ENCODE data around the gene FBXL2. TPM values are rescaled to one million over a fixed set of nuclear protein-coding genes. Genes with fewer than 3 reads are reported as not detected.

FBXL2 gene
- total RNA-seq, 1 donor from 2014 or later, result 21.4 TPM

DNA sequence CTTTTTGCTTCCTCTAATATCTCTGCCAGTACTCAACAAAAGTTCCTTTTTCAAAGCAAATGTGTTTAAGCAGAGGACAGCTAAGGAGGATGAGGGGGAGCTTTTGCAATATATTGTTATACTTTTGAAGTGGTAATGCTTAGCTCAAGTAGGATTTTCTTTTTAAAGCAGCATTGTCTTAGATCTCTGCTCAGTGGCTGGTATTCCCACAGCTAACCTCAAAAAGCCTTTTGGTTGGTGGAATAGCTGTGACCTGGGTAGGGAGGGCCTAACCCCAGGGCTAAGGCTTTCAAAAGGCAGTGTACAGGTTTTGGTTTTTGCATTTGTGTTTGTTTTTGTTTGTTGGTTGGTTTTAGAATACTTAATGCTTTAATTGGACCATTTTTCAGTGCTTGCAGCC is 86.8 kb downstream of the FBXL2 start:
- Mint-ChIP-seq H3K9me3 (ENCODE audit: unreplicated experiment) (no peaks in the 10 kb centered on the region), H3K27me3 (ENCODE audit: unreplicated experiment) (no peaks in the 10 kb centered on the region), H3K4me3 (ENCODE audit: unreplicated experiment) (no peak overlapping the region), H3K4me1 (ENCODE audit: low read depth, unreplicated experiment) (no peaks in the 10 kb centered on the region), H3K36me3 (ENCODE audit: unreplicated experiment) (no peaks in the 10 kb centered on the region), H3K27ac (ENCODE audit: unreplicated experiment) (no peak overlapping the region)
- TF ChIP-seq, protein P1, sequence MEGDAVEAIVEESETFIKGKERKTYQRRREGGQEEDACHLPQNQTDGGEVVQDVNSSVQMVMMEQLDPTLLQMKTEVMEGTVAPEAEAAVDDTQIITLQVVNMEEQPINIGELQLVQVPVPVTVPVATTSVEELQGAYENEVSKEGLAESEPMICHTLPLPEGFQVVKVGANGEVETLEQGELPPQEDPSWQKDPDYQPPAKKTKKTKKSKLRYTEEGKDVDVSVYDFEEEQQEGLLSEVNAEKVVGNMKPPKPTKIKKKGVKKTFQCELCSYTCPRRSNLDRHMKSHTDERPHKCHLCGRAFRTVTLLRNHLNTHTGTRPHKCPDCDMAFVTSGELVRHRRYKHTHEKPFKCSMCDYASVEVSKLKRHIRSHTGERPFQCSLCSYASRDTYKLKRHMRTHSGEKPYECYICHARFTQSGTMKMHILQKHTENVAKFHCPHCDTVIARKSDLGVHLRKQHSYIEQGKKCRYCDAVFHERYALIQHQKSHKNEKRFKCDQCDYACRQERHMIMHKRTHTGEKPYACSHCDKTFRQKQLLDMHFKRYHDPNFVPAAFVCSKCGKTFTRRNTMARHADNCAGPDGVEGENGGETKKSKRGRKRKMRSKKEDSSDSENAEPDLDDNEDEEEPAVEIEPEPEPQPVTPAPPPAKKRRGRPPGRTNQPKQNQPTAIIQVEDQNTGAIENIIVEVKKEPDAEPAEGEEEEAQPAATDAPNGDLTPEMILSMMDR (IDR thresholded peaks at IDR 0.05; ENCODE audit: partially characterized antibody, unreplicated experiment), result no peak
- no peak for DNase-seq

DNA sequence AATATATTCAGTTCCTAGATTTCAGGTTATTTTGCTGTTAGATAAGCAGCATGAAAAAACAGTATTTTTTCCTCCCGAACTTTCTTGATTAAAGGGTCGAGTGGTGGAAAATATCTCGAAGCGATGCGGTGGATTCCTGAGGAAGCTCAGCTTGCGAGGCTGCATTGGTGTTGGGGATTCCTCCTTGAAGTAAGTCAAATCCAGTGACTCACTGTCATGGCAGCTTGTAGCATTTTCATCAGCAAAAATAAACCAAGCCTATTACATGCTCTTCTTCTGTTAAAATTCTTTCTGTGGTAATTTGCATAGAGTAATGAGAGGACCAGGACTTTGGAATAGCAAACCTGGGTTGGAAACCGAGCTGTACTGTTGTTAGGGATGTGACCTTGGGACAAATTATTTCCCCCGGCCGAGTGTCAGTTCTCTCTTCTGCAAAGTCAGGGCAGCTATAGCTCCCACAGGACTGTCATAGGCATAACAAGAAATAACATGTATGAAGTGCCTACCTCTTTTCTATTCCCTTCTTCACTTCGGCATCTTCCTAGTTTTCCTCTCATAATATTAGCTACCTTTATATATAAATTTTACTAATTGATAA is 87.4 kb downstream of the FBXL2 start:
- Mint-ChIP-seq H3K4me1 (ENCODE audit: low read depth, unreplicated experiment) (no peaks in the 10 kb centered on the region), H3K27me3 (ENCODE audit: unreplicated experiment) (no peaks in the 10 kb centered on the region), H3K4me3 (ENCODE audit: unreplicated experiment) (no peak overlapping the region), H3K27ac (ENCODE audit: unreplicated experiment) (no peak overlapping the region), H3K36me3 (ENCODE audit: unreplicated experiment) (no peaks in the 10 kb centered on the region), H3K9me3 (ENCODE audit: unreplicated experiment) (no peaks in the 10 kb centered on the region)
- DNase-seq, result no peak
- TF ChIP-seq, protein P1 (IDR thresholded peaks at IDR 0.05; ENCODE audit: partially characterized antibody, unreplicated experiment), result no peak

DNA sequence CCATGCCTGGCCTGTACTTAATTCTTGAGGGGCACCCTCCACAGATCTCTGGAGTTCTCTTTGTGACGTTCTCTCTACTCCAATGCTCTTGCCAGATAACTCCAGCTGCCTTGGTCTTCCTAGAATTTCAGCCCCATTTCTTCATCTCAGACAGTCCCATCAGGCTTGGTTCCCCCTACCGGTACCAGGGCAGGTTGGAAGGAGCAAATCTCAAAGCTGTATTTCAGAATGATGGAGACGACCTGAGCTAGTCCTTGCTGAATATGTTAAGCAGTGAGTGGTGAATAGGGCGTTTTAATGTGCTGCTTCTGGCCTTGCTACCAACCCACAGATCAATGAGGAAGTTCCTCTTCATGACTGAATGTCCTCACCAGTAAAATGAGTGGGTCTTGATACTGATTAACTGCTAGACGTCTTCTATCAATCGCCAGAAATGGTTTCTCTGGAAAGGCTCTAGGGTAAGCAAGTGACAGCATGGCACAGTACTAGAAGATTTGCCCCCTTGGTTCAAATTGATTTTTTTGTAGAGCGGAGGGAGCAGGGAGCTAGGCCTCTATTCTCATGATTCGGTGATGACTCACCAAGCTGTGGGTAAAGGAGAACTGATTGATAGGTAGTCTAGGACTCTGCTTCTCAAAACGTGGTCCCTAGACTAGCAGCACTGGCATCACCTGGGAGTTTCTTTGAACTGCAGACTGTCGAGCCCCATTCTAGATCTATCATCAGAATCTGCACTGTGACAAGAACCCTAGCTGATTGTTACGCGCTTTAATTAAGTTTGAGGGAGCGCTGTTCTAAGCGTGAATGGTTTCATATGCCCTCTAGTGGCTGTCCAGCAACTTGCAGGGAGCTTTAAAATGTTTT is 95.2 kb downstream of the FBXL2 start:
- H3K27ac Mint-ChIP-seq (ENCODE audit: unreplicated experiment), result no peak overlapping the region
- H3K4me3 Mint-ChIP-seq (ENCODE audit: unreplicated experiment), result no peak overlapping the region
- no peaks in the 10 kb centered on the region for H3K4me1 Mint-ChIP-seq (ENCODE audit: low read depth, unreplicated experiment)
- DNase-seq, result peak; percentile 44
- TF ChIP-seq, protein P1 (IDR thresholded peaks at IDR 0.05; ENCODE audit: partially characterized antibody, unreplicated experiment), result peak; percentile 91
- H3K36me3 Mint-ChIP-seq (ENCODE audit: unreplicated experiment), result peaks cover 5% of the 10 kb centered on the region
- H3K27me3 Mint-ChIP-seq (ENCODE audit: unreplicated experiment), result peaks cover 1% of the 10 kb centered on the region
- H3K9me3 Mint-ChIP-seq (ENCODE audit: unreplicated experiment), result peaks cover 3% of the 10 kb centered on the region

DNA sequence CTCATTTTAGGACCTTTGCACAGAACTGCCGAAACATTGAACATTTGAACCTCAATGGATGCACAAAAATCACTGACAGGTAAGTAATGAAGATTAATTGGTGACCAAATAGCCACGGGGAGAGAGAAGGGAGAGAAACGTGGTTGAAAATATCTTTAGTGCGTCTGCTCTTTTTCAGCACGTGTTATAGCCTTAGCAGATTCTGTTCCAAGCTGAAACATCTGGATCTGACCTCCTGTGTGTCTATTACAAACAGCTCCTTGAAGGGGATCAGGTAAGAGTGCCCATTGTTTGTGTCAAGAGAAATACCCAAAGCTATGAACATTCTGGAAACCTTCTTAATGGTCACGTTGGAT is 95.8 kb downstream of the FBXL2 start:
- no peaks in the 10 kb centered on the region for H3K4me1 Mint-ChIP-seq (ENCODE audit: low read depth, unreplicated experiment)
- DNase-seq, result no peak
- no peak overlapping the region for H3K4me3 Mint-ChIP-seq (ENCODE audit: unreplicated experiment)
- peaks cover 5% of the 10 kb centered on the region for H3K36me3 Mint-ChIP-seq (ENCODE audit: unreplicated experiment)
- TF ChIP-seq, protein P1 (IDR thresholded peaks at IDR 0.05; ENCODE audit: partially characterized antibody, unreplicated experiment), result no peak
- H3K27ac Mint-ChIP-seq (ENCODE audit: unreplicated experiment), result no peak overlapping the region
- peaks cover 3% of the 10 kb centered on the region for H3K9me3 Mint-ChIP-seq (ENCODE audit: unreplicated experiment)
- peaks cover 1% of the 10 kb centered on the region for H3K27me3 Mint-ChIP-seq (ENCODE audit: unreplicated experiment)

DNA sequence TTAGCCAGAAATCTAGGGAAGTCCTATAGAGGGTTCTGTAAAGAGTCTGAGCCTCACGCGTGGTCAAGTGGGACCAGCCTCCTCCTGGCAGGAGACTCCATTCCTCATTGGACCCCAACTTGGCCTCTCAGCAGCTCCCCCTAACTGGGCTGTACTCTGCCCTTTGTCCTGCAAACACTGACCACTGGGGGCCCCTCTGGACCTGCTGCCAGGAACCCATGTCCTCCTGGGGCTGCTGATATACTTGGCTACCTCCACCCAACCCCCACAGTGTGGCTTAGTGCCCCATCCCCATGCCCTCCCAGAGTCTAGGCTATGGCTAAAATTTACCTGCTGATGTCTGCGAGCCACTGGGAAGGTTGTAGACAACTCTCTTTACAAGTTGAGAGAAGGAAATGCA is 100.2 kb downstream of the FBXL2 start:
- H3K4me1 Mint-ChIP-seq (ENCODE audit: low read depth, unreplicated experiment), result no peaks in the 10 kb centered on the region
- H3K27ac Mint-ChIP-seq (ENCODE audit: unreplicated experiment), result no peak overlapping the region

More for the DNA sequence above, 100.2 kb downstream of the FBXL2 start:
- H3K36me3 Mint-ChIP-seq (ENCODE audit: unreplicated experiment), result peaks cover 5% of the 10 kb centered on the region
- no peak for DNase-seq
- no peaks in the 10 kb centered on the region for H3K27me3 Mint-ChIP-seq (ENCODE audit: unreplicated experiment)
- TF ChIP-seq, protein P1 (IDR thresholded peaks at IDR 0.05; ENCODE audit: partially characterized antibody, unreplicated experiment), result no peak
- H3K9me3 Mint-ChIP-seq (ENCODE audit: unreplicated experiment), result peaks cover 1% of the 10 kb centered on the region
- H3K4me3 Mint-ChIP-seq (ENCODE audit: unreplicated experiment), result no peak overlapping the region
